M059J (cell line): ENCODE results near the gene TOR4A. TPM values are rescaled to one million over a fixed set of nuclear protein-coding genes. Genes with fewer than 3 reads are reported as not detected.

Experiments
- DNase-seq: peaks from one replicate; pipeline ENCODE4 v3.0.0-alpha.2; 2012; ENCODE audit warnings: low read depth
- total RNA-seq: library from RNA; depleted of rRNA; stranded (reverse); fragments of >200 nt; shearing (Covaris generic); gene quantifications from 2 replicates; pipeline ENCODE4 v1.2.3, GENCODE V29; 2014

Gene TOR4A
- total RNA-seq, 1 experiment from 2014 or later = 1.7 TPM

- DNase-seq = no peak
Observed at GRCh38 chr9:137306066-137306849, 28.7 kb downstream of the TOR4A start.

DNA sequence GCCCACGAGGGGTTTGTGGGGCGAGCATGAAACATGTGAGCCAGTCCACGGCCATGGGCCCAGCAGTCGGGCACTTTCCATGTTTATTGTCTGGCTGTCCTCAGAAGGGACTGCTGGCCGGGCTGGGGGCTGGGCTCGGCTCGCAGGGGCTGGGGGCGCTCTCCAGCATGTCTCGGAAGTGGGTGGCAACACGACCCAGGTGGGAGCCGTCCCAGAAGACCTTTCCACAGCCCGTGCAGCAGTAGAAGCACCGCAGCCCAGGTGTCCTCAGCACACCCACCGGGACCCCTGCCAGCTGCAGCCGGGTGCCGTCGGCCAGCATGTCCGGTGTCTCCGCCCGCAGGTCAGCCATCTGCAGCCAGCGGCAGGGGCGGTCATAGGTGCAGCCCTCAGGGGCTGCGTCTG, 29.3 kb downstream of the TOR4A start:
- DNase-seq = no peak

GRCh38 chr9:137307255-137308056, 29.9 kb downstream of the TOR4A start:
- no peak for DNase-seq

GRCh38 chr9:137308057-137308619, 30.6 kb downstream of the TOR4A start:
- no peak for DNase-seq

GRCh38 chr9:137309368-137310188, 32.1 kb downstream of the TOR4A start:
- DNase-seq = no peak

DNA sequence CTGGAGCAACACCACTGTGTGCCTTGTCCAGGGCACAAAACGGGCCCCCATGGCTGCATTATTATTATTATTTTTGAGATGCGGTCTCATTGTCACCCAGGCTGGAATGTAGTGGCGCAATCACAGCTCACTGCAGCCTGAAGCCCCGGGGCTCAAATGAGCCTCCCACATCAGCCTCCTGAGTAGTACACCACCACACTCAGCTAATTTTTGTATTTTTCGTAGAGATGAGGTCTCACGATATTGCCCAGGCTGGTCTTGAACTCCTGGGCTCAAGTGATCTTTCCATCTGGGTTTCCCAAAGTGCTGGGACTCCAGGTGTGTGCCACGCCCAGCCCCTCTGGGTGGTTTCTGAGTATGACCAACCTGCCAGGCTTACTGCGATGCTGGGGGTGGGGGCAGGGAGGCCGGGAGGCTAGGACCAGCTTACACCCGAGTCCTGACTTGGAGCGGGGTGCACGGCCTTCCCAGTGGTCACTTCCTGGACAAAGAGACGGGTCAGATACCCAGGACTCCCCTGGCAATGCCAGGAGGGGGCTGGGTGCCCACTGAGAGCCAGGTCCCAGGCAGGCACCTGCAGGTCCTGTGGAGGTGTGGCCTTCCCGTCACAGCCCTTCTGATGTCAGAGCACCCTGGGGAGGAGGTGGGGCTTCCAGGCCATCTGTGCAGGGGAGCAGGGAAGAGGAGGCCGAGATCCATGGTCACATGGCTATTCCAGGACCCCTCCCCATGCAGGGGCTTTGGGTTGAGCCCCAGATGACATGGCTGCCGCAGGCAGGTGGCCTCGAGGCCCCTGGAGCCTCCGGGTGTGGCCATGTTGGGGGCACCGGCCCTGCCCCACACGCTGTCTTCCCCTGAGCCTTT, 32.9 kb downstream of the TOR4A start:
- no peak for DNase-seq

- peak; percentile 43 for DNase-seq
Observed at GRCh38 chr9:137311171-137311985, 33.9 kb downstream of the TOR4A start.

- no peak for DNase-seq
Observed at GRCh38 chr9:137311986-137312851, 34.7 kb downstream of the TOR4A start.

GRCh38 chr9:137312852-137313325, 35.4 kb downstream of the TOR4A start:
- no peak for DNase-seq

- no peak for DNase-seq
Observed at GRCh38 chr9:137313326-137313936, 35.9 kb downstream of the TOR4A start.

DNA sequence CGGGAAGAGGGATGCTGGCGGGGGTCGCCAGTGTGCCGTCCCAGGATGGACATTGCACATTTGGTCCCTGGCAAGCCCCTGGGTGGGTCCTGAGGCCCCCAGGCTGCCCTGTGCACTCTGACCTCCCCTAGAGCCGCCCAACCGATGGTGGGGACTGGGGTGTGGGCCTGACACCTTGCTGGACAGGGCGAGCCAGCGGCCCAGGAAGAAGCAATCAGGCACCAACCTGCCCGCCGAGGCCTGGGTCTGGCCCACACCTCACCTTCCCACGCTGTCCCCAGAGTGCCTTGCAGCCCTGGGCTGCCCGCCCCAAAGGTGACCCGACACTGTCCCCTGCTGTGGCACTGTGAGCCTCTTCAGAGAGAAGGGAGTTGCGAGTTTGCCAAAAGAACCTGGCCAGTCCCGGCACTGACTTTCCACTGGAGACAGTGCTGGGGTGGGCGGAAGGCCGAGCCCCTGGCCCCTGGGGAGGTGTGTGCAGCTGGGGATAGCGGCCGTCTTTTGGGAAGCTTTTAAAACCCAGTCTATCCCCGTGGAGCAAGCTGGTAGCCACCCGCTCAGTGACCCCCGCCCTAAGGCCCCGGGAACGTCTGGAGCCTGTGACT, 36.5 kb downstream of the TOR4A start:
- no peak for DNase-seq

- DNase-seq = no peak
Observed at GRCh38 chr9:137314561-137315560, 37.3 kb downstream of the TOR4A start.

DNA sequence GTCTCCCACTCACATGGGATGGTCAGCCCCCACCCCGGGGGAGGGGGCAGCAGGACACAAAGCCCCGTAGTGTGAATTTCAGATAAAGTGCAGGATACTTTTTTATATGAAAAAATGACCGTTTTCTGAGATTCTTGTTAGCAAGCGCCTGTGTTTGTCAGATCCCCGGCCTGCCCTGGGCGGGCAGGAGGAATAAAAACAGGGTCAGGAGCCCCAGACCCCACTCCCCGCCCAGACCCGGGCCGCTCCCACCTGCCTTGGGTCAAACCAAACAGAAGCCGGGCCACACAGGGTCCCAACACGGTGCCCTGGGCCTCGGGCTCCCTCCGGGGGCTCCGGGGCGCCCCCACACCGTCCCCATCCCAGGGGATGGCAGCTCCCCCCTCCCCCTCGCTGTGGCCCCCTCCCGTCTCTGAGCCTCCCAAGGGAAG, 38.1 kb downstream of the TOR4A start:
- DNase-seq = no peak

GRCh38 chr9:137316012-137316981, 38.8 kb downstream of the TOR4A start:
- no peak for DNase-seq

DNA sequence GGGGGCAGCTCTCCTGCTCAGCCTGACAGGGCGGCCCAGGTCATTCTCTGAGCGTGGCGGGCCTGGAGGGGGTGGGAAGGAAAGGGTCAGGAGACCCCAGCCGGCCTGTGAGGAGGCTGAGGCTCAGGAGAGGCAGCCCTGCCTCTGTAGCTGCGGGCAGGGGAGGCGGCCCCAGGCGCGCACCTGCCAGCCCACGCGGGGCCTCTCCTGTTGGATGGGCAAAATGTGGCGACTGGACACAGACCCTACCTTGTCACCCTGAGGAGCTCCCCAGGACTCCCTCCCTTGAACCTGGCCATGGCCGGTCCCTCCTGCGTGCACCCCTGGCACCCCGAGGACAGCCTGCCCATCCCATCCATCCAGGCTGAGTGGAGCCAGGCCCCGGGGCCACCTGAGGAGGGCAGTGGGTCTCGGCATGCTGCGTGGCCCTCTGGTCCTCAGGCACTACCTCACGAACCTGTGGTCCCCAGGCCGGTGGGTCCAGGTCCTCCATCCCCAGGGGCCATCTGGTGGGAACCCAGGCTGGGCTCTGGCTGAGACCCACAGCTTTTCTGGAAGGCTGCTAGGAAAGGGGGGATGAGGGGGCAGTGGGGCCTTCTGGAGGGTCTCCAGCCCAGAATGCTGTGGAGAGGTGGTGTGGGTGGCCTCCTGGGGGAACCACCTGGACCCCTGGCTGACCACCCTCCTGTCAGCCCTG, 39.6 kb downstream of the TOR4A start:
- DNase-seq = no peak
